HG03469 (cell line): Measurements from ENCODE around the gene TGFB1I1.
"Not testable (repeated sequence)": the region's sequence is repeated elsewhere in the genome, so short reads cannot be mapped to it uniquely, and the experiment has no call there.

Experiments
- ATAC-seq: cut with Tn5 transposase; IDR thresholded peaks from one replicate; pipeline ENCODE4 v1.9.1; 2021; ENCODE audit warnings: mild to moderate bottlenecking, moderate library complexity, moderate number of reproducible peaks; ENCODE audit not compliant: unreplicated experiment

Gene TGFB1I1

DNA sequence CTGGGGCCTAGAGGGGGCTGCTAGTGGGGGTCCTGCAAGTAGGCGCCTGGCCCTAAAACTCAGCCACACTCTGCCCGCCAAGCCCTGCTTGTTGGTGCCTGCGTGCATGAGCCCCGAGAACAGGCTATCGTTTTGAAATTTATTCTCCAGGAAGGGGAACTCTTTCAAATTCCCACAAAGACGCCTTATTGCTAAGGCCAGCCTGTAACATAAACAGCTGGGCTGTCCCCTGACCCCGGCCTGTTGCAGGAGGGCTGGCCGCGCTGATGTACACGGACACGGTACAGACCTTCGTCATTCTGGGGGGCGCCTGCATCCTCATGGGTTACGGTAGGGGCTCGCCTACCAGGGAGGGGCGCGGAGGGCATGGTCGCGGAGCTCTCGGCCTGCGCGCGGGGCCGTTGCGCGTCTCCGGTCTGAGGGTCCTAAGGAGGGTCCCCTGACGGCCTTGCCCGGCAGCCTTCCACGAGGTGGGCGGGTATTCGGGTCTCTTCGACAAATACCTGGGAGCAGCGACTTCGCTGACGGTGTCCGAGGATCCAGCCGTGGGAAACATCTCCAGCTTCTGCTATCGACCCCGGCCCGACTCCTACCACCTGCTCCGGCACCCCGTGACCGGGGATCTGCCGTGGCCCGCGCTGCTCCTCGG is 15.2 kb downstream of the TGFB1I1 start:
- ATAC-seq = no peak

DNA sequence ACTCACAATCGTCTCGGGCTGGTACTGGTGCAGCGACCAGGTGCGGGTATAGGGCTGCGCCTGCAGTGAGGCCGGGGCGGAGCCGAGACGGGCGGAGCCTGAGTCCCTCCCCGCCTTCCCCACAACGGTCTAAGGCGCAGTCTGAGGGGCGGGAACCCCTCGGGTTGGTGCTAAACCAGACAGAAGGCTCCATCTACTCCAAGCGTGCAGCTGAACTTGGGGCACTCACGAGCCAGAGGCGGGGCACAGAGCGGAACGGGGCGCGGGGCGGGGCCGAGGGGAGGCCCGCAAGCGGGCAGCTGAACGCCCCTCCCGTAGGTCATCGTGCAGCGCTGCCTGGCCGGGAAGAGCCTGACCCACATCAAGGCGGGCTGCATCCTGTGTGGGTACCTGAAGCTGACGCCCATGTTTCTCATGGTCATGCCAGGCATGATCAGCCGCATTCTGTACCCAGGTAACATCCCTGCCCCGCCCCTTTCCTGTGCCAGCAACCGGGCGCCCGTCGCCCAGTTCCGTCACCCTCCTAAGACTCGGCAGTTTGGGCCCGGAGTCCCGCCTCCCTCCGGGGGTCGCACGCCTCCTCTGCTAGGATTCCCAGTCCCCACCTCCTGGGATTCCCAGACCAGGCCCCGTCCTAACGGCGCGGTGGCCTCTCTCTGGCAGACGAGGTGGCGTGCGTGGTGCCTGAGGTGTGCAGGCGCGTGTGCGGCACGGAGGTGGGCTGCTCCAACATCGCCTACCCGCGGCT is 15.9 kb downstream of the TGFB1I1 start:
- peak; percentile 59 for ATAC-seq

DNA sequence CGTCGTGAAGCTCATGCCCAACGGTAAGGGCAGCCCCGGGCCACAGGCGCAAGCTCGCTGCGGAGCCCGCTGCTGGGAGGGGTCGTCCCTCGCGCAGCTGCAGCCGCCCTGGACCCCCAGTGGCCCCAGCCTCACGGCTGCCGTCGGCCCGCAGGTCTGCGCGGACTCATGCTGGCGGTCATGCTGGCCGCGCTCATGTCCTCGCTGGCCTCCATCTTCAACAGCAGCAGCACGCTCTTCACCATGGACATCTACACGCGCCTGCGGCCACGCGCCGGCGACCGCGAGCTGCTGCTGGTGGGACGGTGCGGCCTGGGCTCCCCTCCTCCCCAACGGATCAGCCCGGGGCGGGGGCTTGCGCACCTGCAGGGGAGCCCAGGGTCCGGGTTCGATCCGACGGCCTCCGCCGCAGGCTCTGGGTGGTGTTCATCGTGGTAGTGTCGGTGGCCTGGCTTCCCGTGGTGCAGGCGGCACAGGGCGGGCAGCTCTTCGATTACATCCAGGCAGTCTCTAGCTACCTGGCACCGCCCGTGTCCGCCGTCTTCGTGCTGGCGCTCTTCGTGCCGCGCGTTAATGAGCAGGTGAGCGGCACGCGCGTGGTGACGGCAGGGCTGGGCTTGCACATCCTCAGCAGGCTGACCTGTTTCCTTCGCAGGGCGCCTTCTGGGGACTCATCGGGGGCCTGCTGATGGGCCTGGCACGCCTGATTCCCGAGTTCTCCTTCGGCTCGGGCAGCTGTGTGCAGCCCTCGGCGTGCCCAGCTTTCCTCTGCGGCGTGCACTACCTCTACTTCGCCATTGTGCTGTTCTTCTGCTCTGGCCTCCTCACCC is 16.7 kb downstream of the TGFB1I1 start:
- ATAC-seq = no peak

DNA sequence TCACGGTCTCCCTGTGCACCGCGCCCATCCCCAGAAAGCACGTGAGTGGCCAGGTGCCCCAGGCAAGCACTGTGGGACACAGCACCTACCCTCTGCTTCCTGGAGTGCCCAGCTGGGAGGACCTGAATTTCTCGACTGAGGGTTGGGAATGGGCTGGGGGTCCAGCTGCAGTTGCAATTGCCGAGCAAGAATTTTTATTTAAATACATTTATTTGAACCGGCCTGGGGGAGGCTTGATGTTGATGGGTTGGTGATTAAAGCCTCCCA is 17.3 kb downstream of the TGFB1I1 start:
- ATAC-seq = no peak

DNA sequence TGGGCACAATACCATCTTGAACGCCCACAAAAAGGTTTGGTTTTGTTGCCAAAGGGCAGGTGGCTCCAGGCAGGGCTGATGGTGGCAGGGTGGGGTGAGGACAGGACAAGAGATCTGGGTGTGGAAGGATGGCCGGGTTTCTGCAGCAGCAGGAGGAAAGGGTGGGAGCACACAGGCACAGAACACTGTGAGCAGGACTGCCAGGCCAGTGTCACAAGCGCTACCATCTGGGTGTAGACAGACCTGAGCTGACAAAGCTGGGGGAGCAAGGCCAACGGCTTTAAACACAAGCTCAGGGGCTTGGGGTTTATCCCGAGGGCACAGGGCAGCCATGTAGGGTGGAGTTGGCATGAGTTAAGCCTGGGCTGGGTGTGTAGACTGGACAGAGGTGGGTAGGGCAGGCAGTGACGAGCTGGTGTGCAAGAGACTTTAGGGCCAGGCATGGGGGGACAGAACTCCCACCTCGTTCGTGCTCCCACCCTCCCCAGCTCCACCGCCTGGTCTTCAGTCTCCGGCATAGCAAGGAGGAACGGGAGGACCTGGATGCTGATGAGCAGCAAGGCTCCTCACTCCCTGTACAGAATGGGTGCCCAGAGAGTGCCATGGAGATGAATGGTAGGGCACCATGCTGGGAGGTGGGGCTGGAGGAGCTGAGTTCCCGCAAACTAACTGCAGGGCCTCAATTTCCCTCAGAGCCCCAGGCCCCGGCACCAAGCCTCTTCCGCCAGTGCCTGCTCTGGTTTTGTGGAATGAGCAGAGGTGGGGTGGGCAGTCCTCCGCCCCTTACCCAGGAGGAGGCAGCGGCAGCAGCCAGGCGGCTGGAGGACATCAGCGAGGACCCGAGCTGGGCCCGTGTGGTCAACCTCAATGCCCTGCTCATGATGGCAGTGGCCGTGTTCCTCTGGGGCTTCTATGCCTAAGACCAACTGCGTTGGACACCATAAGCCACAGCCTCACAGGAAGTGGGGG is 17.9 kb downstream of the TGFB1I1 start:
- ATAC-seq = no peak

DNA sequence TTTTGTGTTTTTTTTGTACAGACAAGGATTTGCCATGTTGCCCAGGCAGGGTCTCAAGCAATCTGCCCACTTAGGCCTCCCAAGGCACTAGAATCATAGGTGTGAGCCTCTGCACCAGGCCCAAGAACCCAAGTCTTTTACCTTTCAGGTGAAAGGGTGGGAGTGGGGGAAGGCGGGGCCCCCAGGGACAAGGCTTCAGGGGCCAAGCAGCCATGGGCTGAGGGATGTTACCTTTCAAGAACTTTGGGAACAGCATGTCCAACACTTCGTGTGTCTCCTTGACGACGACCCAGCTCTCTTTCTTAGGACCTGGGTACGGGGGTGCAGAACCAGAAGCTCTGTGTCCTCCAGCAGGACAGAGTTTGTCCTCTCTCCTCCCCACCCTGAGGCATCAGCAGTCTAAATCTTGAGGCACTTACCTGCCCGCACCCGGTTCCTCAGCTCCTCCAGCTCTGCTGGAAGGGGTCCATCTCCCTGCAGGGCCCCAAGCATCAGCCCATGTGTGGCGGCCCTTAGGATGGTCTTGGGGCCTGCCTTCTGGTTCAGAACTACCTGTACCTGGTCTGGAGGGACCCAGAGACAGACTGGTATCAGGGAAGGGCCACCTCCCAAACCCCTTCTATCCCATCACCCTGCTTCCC is 19.9 kb downstream of the TGFB1I1 start:
- no peak for ATAC-seq

DNA sequence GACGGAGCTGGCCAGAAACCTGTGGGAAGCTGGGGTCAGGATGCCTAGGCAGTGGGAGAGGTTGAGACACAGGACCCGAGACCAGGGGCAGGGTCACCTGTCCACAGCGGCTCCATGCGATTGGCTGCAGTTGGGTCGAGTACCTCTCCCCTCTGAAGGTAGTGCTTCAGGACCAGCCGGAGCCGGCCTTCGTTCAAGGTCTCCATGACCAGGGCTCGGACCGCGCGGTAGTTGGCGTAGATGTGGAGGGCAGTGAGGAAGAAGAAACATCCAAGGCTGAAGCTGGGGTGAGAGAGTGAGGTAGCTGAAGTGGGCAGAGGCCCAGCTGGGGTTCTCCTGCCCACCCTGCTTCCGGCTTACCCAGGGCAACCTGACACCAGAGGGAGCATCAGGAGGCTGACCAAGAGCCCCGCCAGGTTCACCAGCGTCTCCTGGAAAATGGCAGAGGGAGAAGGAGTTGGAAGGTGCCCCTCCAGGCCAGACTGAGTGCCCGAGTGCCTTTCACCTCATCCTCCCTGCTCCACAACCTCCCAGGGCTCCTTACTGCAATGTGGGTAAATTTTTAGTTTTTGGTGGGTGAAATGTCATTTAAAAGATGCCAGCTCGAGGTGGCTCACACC is 21.7 kb downstream of the TGFB1I1 start:
- ATAC-seq = no peak

DNA sequence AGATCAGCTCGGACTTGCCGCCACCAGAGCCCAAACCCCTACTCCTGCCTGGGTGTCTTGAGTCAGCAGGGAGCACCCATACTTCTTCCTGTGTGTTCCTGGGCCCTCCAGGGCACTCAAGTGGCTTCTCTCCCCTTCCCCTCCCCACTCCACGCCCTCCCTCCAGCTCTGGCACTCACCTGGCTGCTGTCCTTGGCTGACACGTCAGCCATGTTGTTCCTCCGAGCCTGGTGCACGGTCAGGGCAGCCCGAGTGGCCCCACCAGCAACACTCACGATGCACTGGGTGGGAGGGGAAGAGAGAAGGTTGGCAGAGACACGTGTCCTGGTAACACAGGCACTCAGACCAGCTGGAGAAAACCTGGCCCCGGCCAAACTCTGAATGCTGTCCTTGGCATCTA is 24.7 kb downstream of the TGFB1I1 start:
- no peak for ATAC-seq

DNA sequence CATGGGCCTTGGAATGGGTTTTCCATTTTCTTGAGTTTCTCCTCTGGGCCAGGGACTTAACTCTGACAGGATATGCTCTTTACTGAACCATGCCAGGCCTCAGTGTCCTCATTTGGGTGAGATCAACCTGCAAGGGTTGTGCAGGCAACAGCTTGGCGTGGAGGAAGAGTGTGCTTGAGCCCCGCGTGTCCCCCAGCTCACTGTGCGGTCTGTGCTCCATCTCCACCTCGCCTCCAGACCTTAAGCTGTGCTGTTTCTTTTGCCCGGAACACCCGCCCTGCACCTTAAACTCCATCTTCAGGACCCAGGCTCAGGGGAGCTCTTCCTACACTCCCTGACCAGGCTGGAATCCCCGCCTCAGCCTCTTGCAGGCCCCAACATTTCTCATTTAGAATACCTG is 26.5 kb downstream of the TGFB1I1 start:
- no peak for ATAC-seq

DNA sequence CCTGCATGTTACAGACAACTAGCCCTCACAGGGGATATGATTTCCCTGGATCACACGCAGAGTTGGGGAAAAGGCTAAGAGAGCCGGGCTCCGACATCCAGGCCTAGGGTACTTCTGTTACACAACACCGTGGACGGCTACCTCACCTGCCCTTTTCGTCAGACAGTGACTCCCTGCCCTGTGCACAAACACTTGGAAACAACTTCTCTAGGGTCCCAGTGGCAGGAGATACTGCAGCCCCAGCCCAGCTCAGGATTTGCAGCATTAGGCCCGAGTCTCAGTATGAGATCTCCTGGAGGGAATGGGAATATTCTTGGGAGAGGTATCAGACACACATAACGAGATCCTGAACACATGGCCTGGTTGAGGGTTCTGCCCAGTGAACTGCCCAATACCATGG is 28.0 kb downstream of the TGFB1I1 start:
- ATAC-seq = no peak

DNA sequence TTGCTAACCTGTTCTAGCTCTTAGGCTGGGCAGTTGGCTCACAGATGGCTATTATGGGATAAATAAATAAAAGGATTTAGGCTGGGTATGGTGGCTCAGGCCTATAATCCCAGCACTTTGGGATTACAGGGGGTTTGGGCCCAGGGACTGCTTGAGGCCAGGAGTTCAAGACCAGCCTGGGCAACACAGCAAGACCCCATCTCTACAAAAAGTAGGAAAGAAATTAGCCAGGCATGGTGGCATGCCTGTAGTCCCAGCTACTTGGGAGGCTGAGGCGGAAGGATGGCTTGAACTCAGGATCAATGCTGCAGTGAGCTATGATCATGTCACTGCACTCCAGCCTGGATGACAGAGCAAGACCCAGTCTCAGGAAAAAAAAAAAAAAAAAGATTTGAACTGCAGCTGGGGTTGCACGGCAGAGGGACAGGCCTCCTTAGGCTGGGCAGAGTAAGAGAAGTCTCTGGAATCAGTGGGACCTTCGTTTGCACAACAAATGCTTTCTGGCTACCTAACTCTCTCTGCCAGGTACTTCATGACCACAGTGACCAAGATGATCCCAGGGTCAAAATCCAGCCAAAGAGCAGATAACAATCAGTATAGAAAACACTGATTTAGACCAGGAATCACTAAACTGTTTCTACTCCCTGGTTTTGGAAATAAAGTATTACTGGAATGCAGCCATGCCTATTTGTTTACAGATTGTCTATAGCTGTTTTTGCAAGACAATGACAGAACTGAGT is 29.4 kb downstream of the TGFB1I1 start:
- no peak for ATAC-seq

DNA sequence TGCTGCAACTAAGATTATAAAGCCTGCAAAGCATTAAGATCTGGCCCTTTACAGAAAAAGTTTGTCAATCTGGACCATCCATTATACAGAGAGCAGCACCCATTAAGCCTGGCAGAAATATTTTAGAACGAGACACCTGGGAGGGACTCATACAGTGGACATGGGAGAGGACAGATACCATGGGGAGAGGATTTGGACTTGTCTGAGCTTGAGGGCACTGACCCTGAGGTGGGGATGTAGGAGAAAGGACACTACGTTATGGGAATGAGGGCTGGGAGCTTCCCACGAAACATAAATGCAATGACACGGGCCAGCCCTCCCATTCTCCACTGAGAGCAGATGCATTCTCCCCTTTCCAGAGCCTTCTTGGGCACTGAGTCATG is 30.0 kb downstream of the TGFB1I1 start:
- no peak for ATAC-seq

DNA sequence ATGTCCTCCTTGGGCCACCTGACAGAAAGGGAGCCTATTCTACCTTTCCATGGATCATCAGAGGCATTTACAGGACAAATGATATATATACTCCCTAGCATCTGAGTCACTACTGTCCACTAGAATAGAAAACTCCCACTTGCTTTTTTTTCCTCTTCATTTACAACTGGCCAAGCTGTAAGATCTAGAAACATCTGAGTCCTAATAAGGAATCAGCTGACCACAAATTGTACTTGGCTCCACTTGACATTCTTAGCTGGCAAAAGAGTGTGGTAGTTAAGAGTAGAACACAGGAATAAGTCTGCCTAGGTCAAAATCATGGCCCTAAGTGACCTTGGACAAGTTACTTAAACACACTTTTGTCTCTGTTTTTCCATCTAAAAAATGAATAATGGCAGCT is 31.0 kb downstream of the TGFB1I1 start:
- no peak for ATAC-seq

DNA sequence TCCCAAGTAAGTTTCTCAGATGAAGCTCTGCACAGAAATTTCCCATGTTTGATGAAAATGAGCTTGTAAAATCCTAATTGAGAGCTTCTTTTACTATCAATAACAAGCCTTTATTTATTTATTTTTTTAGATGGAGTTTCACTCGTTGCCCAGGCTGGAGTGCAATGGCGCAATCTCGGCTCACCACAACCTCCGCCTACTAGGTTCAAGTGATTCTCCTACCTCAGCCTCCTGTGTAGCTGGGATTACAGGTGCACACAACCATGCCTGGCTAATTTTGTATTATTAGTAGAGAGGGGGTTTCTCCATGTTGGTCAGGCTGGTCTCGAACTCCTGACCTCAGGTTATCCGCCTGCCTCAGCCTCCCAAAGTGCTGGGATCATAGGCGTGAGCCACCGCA is 31.6 kb downstream of the TGFB1I1 start:
- ATAC-seq = not testable (repeated sequence)

DNA sequence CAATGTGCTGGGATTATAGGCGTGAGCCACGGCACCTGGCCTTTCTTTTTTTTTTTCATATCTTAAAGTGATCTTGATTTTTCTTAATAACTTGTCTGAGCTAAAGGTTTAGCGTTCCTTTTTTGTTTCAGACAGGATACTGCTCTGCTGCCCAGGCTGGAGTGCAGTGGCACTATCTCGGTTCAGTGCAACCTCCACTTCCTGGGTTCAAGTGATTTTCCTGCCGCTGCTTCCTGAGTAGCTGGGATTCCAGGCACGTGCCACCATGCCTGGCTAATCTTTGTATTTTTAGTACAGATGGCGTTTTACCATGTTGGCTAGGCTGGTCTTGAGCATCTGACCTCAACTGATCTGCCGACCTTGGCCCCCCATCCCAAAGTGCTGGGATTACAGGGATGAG is 32.2 kb downstream of the TGFB1I1 start:
- ATAC-seq = no peak

DNA sequence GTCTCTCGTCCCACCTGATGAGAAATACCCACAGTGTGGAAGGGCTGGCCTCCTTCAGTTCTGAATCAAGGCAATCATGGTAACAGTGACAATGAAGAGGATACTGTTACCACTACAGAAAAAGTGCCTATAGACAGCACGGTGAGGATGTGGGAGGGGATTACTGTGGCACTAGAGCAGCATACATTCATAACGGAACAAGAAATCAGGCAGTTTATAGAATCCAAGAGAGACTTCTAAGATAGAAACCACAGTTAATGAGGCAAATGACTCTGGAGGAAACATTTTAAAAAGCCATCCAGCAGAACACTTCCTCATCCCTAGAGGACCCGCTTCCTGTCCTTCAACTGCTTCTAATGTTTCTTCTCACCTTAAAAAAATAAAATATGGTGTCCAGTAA is 33.5 kb downstream of the TGFB1I1 start:
- ATAC-seq = peak; percentile 65

DNA sequence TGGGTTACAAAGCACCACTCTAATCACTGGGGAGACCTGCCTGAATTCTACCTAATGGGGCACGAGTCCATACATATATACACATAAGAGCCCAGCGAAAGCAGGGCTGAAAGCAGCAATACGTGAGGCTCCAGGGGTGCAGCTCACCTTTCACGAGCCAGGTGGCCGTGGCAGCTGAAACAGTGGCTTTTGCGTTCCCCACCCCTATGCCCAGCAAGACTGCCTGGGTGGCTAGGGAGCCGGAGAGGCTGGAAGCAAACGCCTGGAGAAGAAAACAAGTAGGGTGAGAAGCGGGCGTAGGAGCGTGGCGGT is 35.6 kb downstream of the TGFB1I1 start:
- no peak for ATAC-seq

DNA sequence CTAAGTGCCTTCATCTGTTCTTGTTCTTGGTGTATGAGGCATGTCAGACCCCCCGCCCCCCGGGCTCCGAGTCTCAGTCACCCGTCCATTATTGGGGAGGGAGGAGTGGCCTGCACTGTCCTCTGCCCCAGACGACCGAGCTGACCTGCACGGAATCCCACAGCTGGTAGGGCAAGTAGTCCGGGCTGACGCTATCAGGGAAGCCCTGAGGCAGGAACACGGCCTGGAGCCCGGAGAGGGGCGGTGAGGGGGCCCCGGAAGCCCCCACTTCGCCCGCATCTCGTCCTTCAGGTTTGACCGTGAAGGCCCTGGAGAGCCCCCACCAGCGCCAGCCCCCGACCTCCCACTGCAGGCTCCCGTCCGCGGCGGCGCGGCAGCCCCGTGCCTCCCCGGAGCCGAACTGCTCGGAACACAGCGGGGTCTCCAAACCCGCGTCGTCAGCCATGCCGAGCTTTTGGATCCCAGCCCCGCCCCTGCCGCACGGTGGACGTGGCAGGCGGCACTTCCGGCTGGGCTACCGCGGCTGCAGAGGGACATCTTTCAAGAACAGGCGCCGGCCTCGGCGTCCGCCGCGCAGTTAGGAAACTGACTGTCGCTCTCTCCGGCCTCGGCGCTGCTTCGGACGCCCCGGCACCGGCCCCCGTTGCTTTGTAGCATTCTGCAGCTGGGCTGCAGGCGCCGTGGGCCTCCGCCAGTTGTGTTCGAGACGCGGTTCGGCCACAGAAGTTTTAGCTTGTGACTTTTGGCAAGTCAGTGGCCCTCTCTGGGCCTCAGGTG is 36.2 kb downstream of the TGFB1I1 start, which contains the start of gene RUSF1:
Gene RUSF1, minus strand, starts transcription at position 463 of the 777 bp plus-strand sequence. Its CDS starts 18 bp downstream, at position 445.
- peak; percentile 74 for ATAC-seq
